Gastroesophageal sphincter (tissue), 3 donors: ENCODE data around the gene PEX10.

Source experiments
- CTCF ChIP-seq, 4 experiments: fragments of 200-600 bp in 2 of 4; fragments of 450-650 bp in 2 of 4; sonication (generic) in 1 of 4; IDR thresholded peaks; one replicate each; pipeline ENCODE4 v1.5.1; 2017 to 2019; ENCODE audit warnings: antibody characterized with exemption in 4 of 4, mild to moderate bottlenecking in 2 of 4, moderate library complexity in 2 of 4
- EP300 ChIP-seq: sonication (generic); formaldehyde crosslinking; IDR thresholded peaks from one replicate; pipeline ENCODE4 v1.6.1; 2017; ENCODE audit warnings: antibody characterized with exemption, mild to moderate bottlenecking
- POLR2A ChIP-seq, 2 donors: fragments of 450-650 bp; IDR thresholded peaks; one replicate each; pipeline ENCODE4 v1.6.1; 2017; ENCODE audit warnings: antibody characterized with exemption in 2 of 2, mild to moderate bottlenecking in 2 of 2, moderate library complexity in 1 of 2
- POLR2AphosphoS5 ChIP-seq: sonication (generic); formaldehyde crosslinking; IDR thresholded peaks from one replicate; pipeline ENCODE4 v1.6.1; 2017; ENCODE audit warnings: antibody characterized with exemption

GRCh38 chr1:2435746-2436355, 23.5 kb upstream of the PEX10 start:
- no peak for TF ChIP-seq CTCF (IDR thresholded peaks at IDR 0.05)
- no peak for TF ChIP-seq EP300
- TF ChIP-seq POLR2A (IDR thresholded peaks at IDR 0.05) = no peak
- no peak for TF ChIP-seq POLR2AphosphoS5
